ENCODE data around the gene CCNB1. TPM values are rescaled to one million over a fixed set of nuclear protein-coding genes. Genes with fewer than 3 reads are reported as not detected.
A peak's percentile ranks its signal among the peaks of the same experiment; 100 is the strongest.

Gene CCNB1
- 19.2 and 22.4 TPM in 2 replicates for total RNA-seq

- Histone ChIP-seq H3K79me2 (ENCODE audit: insufficient read depth, low read length) (peaks cover 44% of the 10 kb centered on the region), H3K27ac (ENCODE audit: low read depth, low read length) (peak within 1 kb of the TSS; percentile 66), H3K36me3 (ENCODE audit: insufficient read depth, low read length) (peaks cover 15% of the 10 kb centered on the region), H4K20me1 (ENCODE audit: insufficient read depth, low read length) (no peaks in the 10 kb centered on the region), H3K27me3 (ENCODE audit: insufficient read depth, low read length) (no peaks in the 10 kb centered on the region), H3K9me3 (ENCODE audit: low read depth, low read length) (no peaks in the 10 kb centered on the region), H3K4me3 (ENCODE audit: insufficient read depth, low read length) (peak within 1 kb of the TSS; percentile 99), H3K4me2 (ENCODE audit: insufficient read depth, low read length) (peak within 1 kb of the TSS; percentile 96), H3K4me1 (ENCODE audit: insufficient read depth, low read length) (peaks cover 23% of the 10 kb centered on the region), H2AFZ (ENCODE audit: low read length) (peak within 1 kb of the TSS; percentile 99)
- TF ChIP-seq, protein P1, sequence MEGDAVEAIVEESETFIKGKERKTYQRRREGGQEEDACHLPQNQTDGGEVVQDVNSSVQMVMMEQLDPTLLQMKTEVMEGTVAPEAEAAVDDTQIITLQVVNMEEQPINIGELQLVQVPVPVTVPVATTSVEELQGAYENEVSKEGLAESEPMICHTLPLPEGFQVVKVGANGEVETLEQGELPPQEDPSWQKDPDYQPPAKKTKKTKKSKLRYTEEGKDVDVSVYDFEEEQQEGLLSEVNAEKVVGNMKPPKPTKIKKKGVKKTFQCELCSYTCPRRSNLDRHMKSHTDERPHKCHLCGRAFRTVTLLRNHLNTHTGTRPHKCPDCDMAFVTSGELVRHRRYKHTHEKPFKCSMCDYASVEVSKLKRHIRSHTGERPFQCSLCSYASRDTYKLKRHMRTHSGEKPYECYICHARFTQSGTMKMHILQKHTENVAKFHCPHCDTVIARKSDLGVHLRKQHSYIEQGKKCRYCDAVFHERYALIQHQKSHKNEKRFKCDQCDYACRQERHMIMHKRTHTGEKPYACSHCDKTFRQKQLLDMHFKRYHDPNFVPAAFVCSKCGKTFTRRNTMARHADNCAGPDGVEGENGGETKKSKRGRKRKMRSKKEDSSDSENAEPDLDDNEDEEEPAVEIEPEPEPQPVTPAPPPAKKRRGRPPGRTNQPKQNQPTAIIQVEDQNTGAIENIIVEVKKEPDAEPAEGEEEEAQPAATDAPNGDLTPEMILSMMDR (IDR thresholded peaks at IDR 0.05; ENCODE audit: extremely low read depth, low read depth, low read length), result no peak
- peak; percentile 99 for DNase-seq (ENCODE audit: insufficient read length, low spot score, missing footprints)
Measured at GRCh38 chr5:69166686-69167492, at the start of gene CCNB1. Gene CCNB1, plus strand, starts transcription at chr5:69167150. Its CDS starts 113 bp downstream, at chr5:69167263.

DNA sequence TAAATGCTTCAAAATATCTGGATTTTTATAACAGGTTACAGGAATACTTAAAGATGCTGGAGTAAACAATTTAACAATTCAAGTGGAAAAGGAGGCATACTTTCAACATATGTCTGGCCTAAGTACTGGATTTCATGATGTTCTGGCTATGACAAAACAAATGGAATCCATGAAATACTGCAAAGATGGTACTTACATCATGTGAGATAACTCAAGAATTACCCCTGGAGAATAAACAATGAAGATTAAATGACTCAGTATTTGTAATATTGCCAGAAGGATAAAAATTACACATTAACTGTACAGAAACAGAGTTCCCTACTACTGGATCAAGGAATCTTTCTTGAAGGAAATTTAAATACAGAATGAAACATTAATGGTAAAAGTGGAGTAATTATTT lies 37.5 kb upstream of the CCNB1 start:
- Histone ChIP-seq H3K27ac (ENCODE audit: low read depth, low read length) (peak overlapping the region; percentile 15), H3K4me2 (ENCODE audit: insufficient read depth, low read length) (no peak overlapping the region)

DNA sequence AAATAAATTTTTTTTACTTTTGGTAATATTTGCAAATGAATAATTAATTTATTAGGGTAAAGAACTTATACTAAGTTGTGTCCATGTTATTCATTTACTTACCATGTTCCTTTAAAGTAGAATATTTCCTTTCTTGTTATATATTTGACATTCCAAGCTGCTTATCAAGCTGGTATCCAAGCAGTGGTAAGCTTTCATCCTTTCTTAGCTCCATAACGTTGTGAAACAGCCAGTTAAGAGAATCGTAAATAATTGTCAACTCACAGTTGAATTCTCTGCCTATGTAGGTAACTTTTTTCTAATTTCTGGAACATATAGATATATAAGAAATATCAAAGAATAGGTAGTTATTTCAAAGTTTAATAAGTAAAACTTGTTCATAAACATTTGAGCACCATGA lies 36.7 kb upstream of the CCNB1 start:
- no peak for DNase-seq (ENCODE audit: insufficient read length, low spot score, missing footprints)
- Histone ChIP-seq H3K27me3 (ENCODE audit: insufficient read depth, low read length) (no peaks in the 10 kb centered on the region), H4K20me1 (ENCODE audit: insufficient read depth, low read length) (peaks cover 3% of the 10 kb centered on the region), H3K4me1 (ENCODE audit: insufficient read depth, low read length) (peaks cover 3% of the 10 kb centered on the region), H3K79me2 (ENCODE audit: insufficient read depth, low read length) (no peaks in the 10 kb centered on the region), H3K27ac (ENCODE audit: low read depth, low read length) (no peak overlapping the region), H3K36me3 (ENCODE audit: insufficient read depth, low read length) (peaks cover 25% of the 10 kb centered on the region), H3K9me3 (ENCODE audit: low read depth, low read length) (no peaks in the 10 kb centered on the region), H3K4me2 (ENCODE audit: insufficient read depth, low read length) (no peak overlapping the region), H3K4me3 (ENCODE audit: insufficient read depth, low read length) (no peak overlapping the region), H2AFZ (ENCODE audit: low read length) (no peak overlapping the region)
- TF ChIP-seq, protein P1 (IDR thresholded peaks at IDR 0.05; ENCODE audit: extremely low read depth, low read depth, low read length), result no peak

More for the DNA sequence above, 37.5 kb upstream of the CCNB1 start:
- Histone ChIP-seq H2AFZ (ENCODE audit: low read length) (no peak overlapping the region), H3K4me1 (ENCODE audit: insufficient read depth, low read length) (peaks cover 3% of the 10 kb centered on the region), H3K79me2 (ENCODE audit: insufficient read depth, low read length) (no peaks in the 10 kb centered on the region), H3K4me3 (ENCODE audit: insufficient read depth, low read length) (no peak overlapping the region), H4K20me1 (ENCODE audit: insufficient read depth, low read length) (peaks cover 3% of the 10 kb centered on the region), H3K9me3 (ENCODE audit: low read depth, low read length) (no peaks in the 10 kb centered on the region), H3K27me3 (ENCODE audit: insufficient read depth, low read length) (no peaks in the 10 kb centered on the region), H3K36me3 (ENCODE audit: insufficient read depth, low read length) (peaks cover 31% of the 10 kb centered on the region)
- DNase-seq (ENCODE audit: insufficient read length, low spot score, missing footprints), result peak; percentile 85
- TF ChIP-seq, protein P1 (IDR thresholded peaks at IDR 0.05; ENCODE audit: extremely low read depth, low read depth, low read length), result no peak

DNA sequence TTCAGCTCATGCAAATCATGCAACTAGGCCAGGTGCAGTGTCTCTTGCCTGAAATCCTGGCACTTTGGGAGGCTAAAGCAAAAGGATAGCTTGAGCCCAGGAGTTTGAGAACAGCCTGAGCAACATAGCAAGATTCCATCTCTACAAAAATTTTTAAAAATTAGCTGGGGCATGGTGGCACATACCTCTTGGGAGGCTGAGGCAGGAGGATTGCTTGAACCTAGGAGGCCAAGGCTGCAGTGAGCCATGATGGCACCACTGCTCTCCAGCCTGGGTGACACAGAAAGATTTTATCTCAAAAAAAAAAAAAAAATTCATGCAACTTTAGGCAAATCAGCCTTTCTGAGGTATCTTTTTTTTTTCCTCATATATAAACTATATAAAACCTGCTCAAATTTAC lies 35.6 kb upstream of the CCNB1 start:
- Histone ChIP-seq H3K4me2 (ENCODE audit: insufficient read depth, low read length) (no peak overlapping the region), H3K27me3 (ENCODE audit: insufficient read depth, low read length) (no peaks in the 10 kb centered on the region), H3K4me3 (ENCODE audit: insufficient read depth, low read length) (no peak overlapping the region), H3K4me1 (ENCODE audit: insufficient read depth, low read length) (peaks cover 3% of the 10 kb centered on the region), H3K36me3 (ENCODE audit: insufficient read depth, low read length) (peaks cover 21% of the 10 kb centered on the region), H4K20me1 (ENCODE audit: insufficient read depth, low read length) (peaks cover 3% of the 10 kb centered on the region), H2AFZ (ENCODE audit: low read length) (no peak overlapping the region), H3K79me2 (ENCODE audit: insufficient read depth, low read length) (no peaks in the 10 kb centered on the region), H3K27ac (ENCODE audit: low read depth, low read length) (no peak overlapping the region), H3K9me3 (ENCODE audit: low read depth, low read length) (no peaks in the 10 kb centered on the region)
- TF ChIP-seq, protein P1 (IDR thresholded peaks at IDR 0.05; ENCODE audit: extremely low read depth, low read depth, low read length), result no peak
- DNase-seq (ENCODE audit: insufficient read length, low spot score, missing footprints), result no peak

Measured in osteoblast (primary cell).